ENCODE results near the gene WNT2B. TPM values are rescaled to one million over a fixed set of nuclear protein-coding genes. Genes with fewer than 3 reads are reported as not detected.

The WNT2B gene
- total and polyA plus RNA-seq, 10 of the 15 experiments (the other 5 are each of a cell fraction or from before 2014, with no cell fraction given) = 0.02 to 1.1 (median 0.14) TPM

- TF ChIP-seq ZBTB4 (CRISPR knock-in tag; IDR thresholded peaks at IDR 0.05) (no peak), RAD21 (IDR thresholded peaks at IDR 0.05; ENCODE audit: insufficient read depth, low read depth, low read length) (peak; percentile 72), ETV6 (conservative IDR thresholded peaks at IDR 0.05 in 1 of 2, IDR thresholded peaks at IDR 0.05 in 1 of 2; ENCODE audit: borderline replicate concordance in 1 of 2, low read depth in 1 of 2) (peak in 1 of 2 experiments; percentile 60; a peak in 1 of 4 replicates), HCFC1 (IDR thresholded peaks at IDR 0.05; ENCODE audit: low read length) (no peak), REST (IDR thresholded peaks at IDR 0.05; ENCODE audit: low read depth, low read length) (no peak), GABPA (IDR thresholded peaks at IDR 0.05; ENCODE audit: low read depth) (no peak), MYB (IDR thresholded peaks at IDR 0.05; ENCODE audit: borderline replicate concordance, low read depth, low read length) (no peak; the same call in 1 of the 2 replicates), ASH2L (IDR thresholded peaks at IDR 0.05; ENCODE audit: borderline replicate concordance, low read depth) (no peak), TCF12 (IDR thresholded peaks at IDR 0.05; ENCODE audit: low read depth, low read length) (0 out of 2 replicates have a peak, but pooled peaks have one; percentile 56), E4F1 (IDR thresholded peaks at IDR 0.05; ENCODE audit: borderline replicate concordance, partially characterized antibody) (no peak), BACH1 (IDR thresholded peaks at IDR 0.05; ENCODE audit: borderline replicate concordance) (peak; percentile 73; the same call in 1 of the 2 replicates), KDM1A (IDR thresholded peaks at IDR 0.05; ENCODE audit: borderline replicate concordance) (no peak), KLF5 (IDR thresholded peaks at IDR 0.05; ENCODE audit: partially characterized antibody) (no peak), BRCA1 (IDR thresholded peaks at IDR 0.05; ENCODE audit: low read depth, low read length) (0 out of 2 replicates have a peak, but pooled peaks have one; percentile 4), NRF1 (conservative IDR thresholded peaks at IDR 0.05; ENCODE audit: low read depth, low read length) (no peak), ZNF622 (IDR thresholded peaks at IDR 0.05) (no peak), SP1 (IDR thresholded peaks at IDR 0.05; ENCODE audit: low read depth, low read length) (peak; percentile 18), ESRRA (IDR thresholded peaks at IDR 0.05; ENCODE audit: low read length) (no peak), EP300 (IDR thresholded peaks at IDR 0.05; ENCODE audit: borderline replicate concordance in 1 of 2, control insufficient read depth in 1 of 2, low read depth in 2 of 2, low read length in 2 of 2) (peak; percentile 85 to 94; a peak in 3 of 4 replicates), NR2C2 (IDR thresholded peaks at IDR 0.05; ENCODE audit: borderline replicate concordance, control insufficient read depth, insufficient read length, low read depth) (no peak)
Observed at GRCh38 chr1:112466078-112466660, 42.6 kb upstream of the WNT2B start (continued).
